Loucy (cell line): ENCODE results near the gene SUPT20HL2.

Experiments used
- H2AFZ ChIP-seq: fragments of 200-600 bp; sonication (generic); 2 replicates; pipeline ENCODE4 v1.6.0; 2016; ENCODE audit warnings: antibody characterized with exemption, mild to moderate bottlenecking, low read length, moderate library complexity
- H3F3A ChIP-seq: fragments of 200-600 bp; 2 replicates; pipeline ENCODE4 v1.6.0; 2016; ENCODE audit warnings: antibody characterized with exemption, low read depth, mild to moderate bottlenecking
- H3K27me3 ChIP-seq: fragments of 200-600 bp; sonication (generic); 2 replicates; pipeline ENCODE4 v1.6.1; 2014; ENCODE audit warnings: low read length, mild to moderate bottlenecking; ENCODE audit not compliant: insufficient read depth, poor library complexity, severe bottlenecking
- H3K36me3 ChIP-seq: fragments of 200-600 bp; sonication (generic); 2 replicates; pipeline ENCODE4 v1.6.1; 2016; ENCODE audit warnings: low read length; ENCODE audit not compliant: insufficient read depth
- H3K4me1 ChIP-seq: fragments of 200-600 bp; sonication (generic); 2 replicates; pipeline ENCODE4 v1.5.1; 2014; ENCODE audit warnings: low read length, mild to moderate bottlenecking; ENCODE audit not compliant: insufficient read depth, poor library complexity, severe bottlenecking
- H3K4me2 ChIP-seq: fragments of 200-600 bp; sonication (generic); 2 replicates; pipeline ENCODE4 v1.6.0; 2014; ENCODE audit warnings: antibody characterized with exemption, low read length, low read depth, mild to moderate bottlenecking; ENCODE audit not compliant: poor library complexity, severe bottlenecking
- H3K4me3 ChIP-seq: fragments of 200-600 bp; sonication (generic); 2 replicates; pipeline ENCODE4 v1.5.1; 2014; ENCODE audit warnings: low read length, mild to moderate bottlenecking, mixed read lengths; ENCODE audit not compliant: poor library complexity, severe bottlenecking
- H3K79me2 ChIP-seq: fragments of 200-600 bp; sonication (generic); 2 replicates; pipeline ENCODE4 v1.6.1; 2014; ENCODE audit warnings: low read length; ENCODE audit not compliant: insufficient read depth
- H3K9ac ChIP-seq: fragments of 200-600 bp; sonication (generic); 2 replicates; pipeline ENCODE4 v1.6.0; 2014; ENCODE audit warnings: mild to moderate bottlenecking, low read depth, low read length, moderate library complexity; ENCODE audit not compliant: poor library complexity, severe bottlenecking
- H3K9me2 ChIP-seq: fragments of 200-600 bp; sonication (generic); replicated peaks from 2 replicates; pipeline ENCODE4 v1.6.1; 2016; ENCODE audit warnings: low read depth, low read length, mixed read lengths
- H3K9me3 ChIP-seq: fragments of 200-600 bp; sonication (generic); 2 replicates; pipeline ENCODE4 v1.6.1; 2014; ENCODE audit warnings: mild to moderate bottlenecking, antibody characterized with exemption, low read length, low read depth; ENCODE audit not compliant: insufficient read depth
- H4K20me1 ChIP-seq: fragments of 200-600 bp; sonication (generic); 2 replicates; pipeline ENCODE4 v1.6.0; 2014; ENCODE audit warnings: antibody characterized with exemption, low read length, mild to moderate bottlenecking; ENCODE audit not compliant: insufficient read depth, poor library complexity, severe bottlenecking
- CTCF ChIP-seq: fragments of 200-600 bp; sonication (generic); conservative IDR thresholded peaks from 2 replicates; pipeline ENCODE4 v1.5.1; 2014; ENCODE audit warnings: mild to moderate bottlenecking, antibody characterized with exemption, low read length
- EZH2phosphoT487 ChIP-seq: fragments of 200-600 bp; IDR thresholded peaks from 2 replicates; pipeline ENCODE4 v1.6.1; 2018; ENCODE audit warnings: antibody characterized with exemption, mild to moderate bottlenecking, moderate library complexity, borderline replicate concordance

The SUPT20HL2 gene

GRCh38 chrX:24271262-24271661 is 42.6 kb downstream of the SUPT20HL2 start:
- H4K20me1 ChIP-seq: no peaks in the 10 kb centered on the region
- no peaks in the 10 kb centered on the region for H3F3A ChIP-seq
- no peaks in the 10 kb centered on the region for H3K36me3 ChIP-seq
- H3K9me2 ChIP-seq: no peaks in the 10 kb centered on the region
- H3K4me3 ChIP-seq: no peak overlapping the region
- no peaks in the 10 kb centered on the region for H3K9me3 ChIP-seq
- no peaks in the 10 kb centered on the region for H3K27me3 ChIP-seq
- TF ChIP-seq CTCF: no peak
- TF ChIP-seq EZH2phosphoT487: no peak
- H3K4me1 ChIP-seq: peaks cover 9% of the 10 kb centered on the region
- H2AFZ ChIP-seq: no peak overlapping the region
- no peaks in the 10 kb centered on the region for H3K79me2 ChIP-seq
- H3K9ac ChIP-seq: no peak overlapping the region
- H3K4me2 ChIP-seq: no peak overlapping the region

GRCh38 chrX:24268786-24269185 is 45.1 kb downstream of the SUPT20HL2 start:
- H4K20me1 ChIP-seq: no peaks in the 10 kb centered on the region
- TF ChIP-seq EZH2phosphoT487 (no peak), CTCF (no peak)

GRCh38 chrX:24266996-24267395 is 46.9 kb downstream of the SUPT20HL2 start:
- no peak overlapping the region for H2AFZ ChIP-seq
- H3K9me3 ChIP-seq: no peaks in the 10 kb centered on the region
- no peak overlapping the region for H3K4me2 ChIP-seq
- H3F3A ChIP-seq: no peaks in the 10 kb centered on the region
- no peaks in the 10 kb centered on the region for H3K9me2 ChIP-seq
- no peaks in the 10 kb centered on the region for H3K27me3 ChIP-seq
- H3K36me3 ChIP-seq: no peaks in the 10 kb centered on the region
- no peak overlapping the region for H3K9ac ChIP-seq
- no peaks in the 10 kb centered on the region for H3K4me1 ChIP-seq
- TF ChIP-seq EZH2phosphoT487 (no peak), CTCF (no peak)
- H3K79me2 ChIP-seq: no peaks in the 10 kb centered on the region
- no peaks in the 10 kb centered on the region for H4K20me1 ChIP-seq
- no peak overlapping the region for H3K4me3 ChIP-seq

More at GRCh38 chrX:24268786-24269185, 45.1 kb downstream of the SUPT20HL2 start:
- no peaks in the 10 kb centered on the region for H3K36me3 ChIP-seq
- H3K79me2 ChIP-seq: no peaks in the 10 kb centered on the region
- no peak overlapping the region for H3K9ac ChIP-seq
- no peak overlapping the region for H3K4me3 ChIP-seq
- H3K27me3 ChIP-seq: no peaks in the 10 kb centered on the region
- no peak overlapping the region for H3K4me2 ChIP-seq
- H3K4me1 ChIP-seq: no peaks in the 10 kb centered on the region
- H3K9me2 ChIP-seq: no peaks in the 10 kb centered on the region
- no peak overlapping the region for H2AFZ ChIP-seq
- no peaks in the 10 kb centered on the region for H3F3A ChIP-seq
- H3K9me3 ChIP-seq: no peaks in the 10 kb centered on the region
